NB4 (cell line): Measurements from ENCODE around the gene KLF11.

Experiments
- CTCF ChIP-seq: IDR thresholded peaks from one replicate; pipeline ENCODE4 v1.5.1; 2012; ENCODE audit warnings: low read depth, low read length
- MAX ChIP-seq: IDR thresholded peaks from 2 replicates; pipeline ENCODE4 v1.6.1; 2011; ENCODE audit warnings: low read depth, low read length
- MYC ChIP-seq: IDR thresholded peaks from 2 replicates; pipeline ENCODE4 v1.6.1; 2011; ENCODE audit warnings: low read depth, low read length
- POLR2A ChIP-seq: IDR thresholded peaks from 2 replicates; pipeline ENCODE4 v1.6.1; 2011; ENCODE audit warnings: mild to moderate bottlenecking; ENCODE audit not compliant: insufficient read length; ENCODE audit errors: extremely low read depth

DNA sequence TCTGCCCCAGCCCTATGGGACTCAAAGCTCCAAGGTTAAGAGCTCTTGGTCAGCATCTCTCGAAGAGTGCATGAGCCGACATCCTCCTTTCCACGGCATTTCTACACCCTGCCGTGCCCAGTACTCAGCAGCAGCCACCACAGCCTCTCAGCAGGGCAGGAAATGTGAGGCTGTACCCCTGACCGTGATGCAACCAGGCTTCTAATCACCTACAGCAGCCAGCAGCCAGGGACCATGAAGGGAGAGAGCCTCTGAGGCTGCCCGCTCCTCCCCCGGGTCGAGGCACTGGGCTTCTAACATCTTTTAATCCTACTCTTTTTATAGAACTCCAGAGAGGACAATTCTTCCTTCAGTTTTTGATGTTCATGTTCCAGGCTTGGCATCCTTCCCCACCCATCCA is 30.4 kb downstream of the KLF11 start:
- TF ChIP-seq CTCF (no peak), POLR2A (no peak), MYC (0 out of 2 replicates have a peak, but pooled peaks have one; percentile 25), MAX (peak; percentile 41; the same call in 1 of the 2 replicates)
